Germinal center (tissue), 1 donor: Measurements from ENCODE around the gene UQCC2.
A peak's percentile ranks its signal among the peaks of the same experiment; 100 is the strongest.

Experiments used
- DNase-seq: peaks from one replicate; pipeline ENCODE4 v3.0.0; 2012; ENCODE audit warnings: mixed read lengths, low spot score

UQCC2 gene

DNA sequence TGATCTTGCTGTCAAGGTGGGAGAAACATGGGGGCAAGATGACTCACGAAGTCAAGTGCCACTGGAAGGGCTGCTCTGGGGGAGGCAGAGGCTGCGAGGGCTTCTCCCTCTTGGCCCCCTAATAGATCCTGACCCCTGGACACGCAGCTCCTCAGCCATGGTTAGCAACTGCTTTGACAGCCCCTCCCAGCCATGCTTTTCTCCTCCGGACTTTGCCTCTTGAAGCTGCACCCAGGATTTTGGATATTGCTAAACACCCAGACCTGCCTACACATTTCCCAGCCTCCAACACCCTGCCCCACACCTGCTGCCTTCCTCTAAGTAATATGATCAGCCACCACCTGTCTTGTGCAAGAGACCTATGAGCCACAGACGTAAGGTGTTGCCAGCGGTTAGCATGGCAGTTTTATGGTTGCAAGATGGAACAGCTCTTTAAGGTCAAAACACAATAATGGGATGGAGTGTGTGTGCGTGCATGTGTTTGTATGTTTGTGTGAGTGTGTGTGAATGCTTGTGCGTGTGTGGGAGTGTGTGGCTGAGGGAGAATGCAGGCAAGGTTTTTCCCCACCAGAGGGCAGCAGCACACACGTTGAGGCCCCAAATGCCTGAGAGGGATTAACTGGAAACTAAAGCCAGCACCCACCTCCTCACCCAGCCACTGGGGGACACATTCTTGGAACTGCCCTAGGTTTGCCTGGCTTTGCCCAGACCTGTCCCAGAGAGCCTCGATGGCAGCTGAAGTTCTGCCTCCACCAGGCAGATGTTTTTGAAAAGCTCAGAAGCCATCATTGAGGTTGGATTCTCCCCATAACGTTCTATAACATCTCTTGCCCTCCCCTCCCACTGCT, 32.7 kb upstream of the UQCC2 start:
- peak; percentile 84 for DNase-seq

DNA sequence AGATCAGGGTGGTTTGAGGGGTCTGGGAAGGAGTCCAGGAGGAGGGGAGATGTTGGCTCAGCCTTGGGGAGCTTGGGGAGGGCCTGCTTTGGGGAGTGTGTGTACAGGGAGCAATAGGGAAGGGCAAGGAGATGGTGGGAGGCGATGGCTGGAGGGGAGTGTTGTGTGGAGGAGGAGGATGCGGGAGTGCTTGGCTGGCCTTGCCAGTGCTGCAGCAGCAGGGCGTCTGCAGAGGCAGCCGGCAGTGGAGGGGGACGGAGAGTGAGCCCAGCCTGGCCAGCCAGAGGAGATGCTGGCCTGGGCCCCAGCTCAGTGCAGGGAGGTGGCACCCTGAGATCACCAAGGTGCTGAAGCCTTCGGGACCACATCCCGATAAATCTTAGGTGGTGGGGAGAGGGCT, 31.3 kb upstream of the UQCC2 start:
- no peak for DNase-seq

DNA sequence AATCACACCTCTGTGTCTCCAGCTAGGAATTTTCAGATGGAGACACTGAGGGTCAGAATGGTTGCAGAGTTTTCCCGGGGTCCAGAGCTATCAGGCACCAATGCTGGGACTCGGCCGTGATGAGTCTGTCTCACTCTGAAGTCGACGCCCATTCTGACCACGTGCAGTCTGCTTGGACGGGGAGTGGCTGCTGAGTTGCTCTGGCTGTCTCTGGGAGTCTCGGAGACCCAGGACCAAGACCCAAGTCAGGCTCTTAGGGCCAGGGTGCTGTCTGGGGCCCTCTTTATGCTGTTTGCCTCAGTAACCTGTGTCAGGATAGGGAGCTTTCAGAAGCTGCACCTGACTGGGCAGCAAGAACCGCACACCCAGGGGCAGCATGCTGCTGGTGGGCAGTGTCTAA, 30.6 kb upstream of the UQCC2 start:
- no peak for DNase-seq

DNA sequence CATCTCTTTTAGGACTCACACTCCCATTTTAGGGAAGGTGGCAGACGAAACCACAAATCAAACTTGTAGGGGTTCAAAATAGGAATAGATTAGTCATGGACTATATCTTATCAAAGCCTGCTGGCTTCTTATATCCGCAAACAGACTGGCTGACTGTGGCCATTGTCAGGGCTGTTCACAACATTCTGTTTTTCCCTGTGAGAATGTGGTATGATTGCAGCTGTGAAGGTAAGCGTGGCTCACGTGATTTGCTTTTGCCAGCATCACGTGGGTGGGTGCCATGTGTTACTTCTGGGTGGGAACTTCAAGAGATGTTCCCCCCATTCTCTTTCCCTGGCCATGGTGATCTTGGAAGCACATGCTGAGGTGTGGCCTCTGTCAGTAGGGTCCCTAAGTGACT, 29.3 kb upstream of the UQCC2 start:
- DNase-seq = no peak

DNA sequence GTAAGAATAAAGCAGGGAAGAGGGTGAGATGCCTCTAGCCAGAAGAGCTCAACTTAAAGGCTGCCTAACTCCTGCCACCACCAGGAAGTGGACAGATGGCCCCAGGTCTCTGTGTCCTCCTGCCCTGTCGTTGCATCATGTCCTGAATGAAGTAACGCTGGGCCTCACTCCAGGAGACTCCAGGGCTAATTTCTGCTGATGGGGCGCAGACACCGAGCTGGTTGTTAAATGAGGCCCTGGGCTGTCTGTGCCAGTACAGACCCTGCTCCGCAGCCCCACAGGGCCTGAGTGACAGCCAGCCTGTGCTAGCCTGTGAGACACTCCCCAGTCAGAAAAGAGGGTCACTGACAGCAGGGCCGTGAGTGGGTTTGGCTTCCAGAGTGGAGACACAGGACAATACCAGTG, 28.7 kb upstream of the UQCC2 start:
- DNase-seq = no peak

DNA sequence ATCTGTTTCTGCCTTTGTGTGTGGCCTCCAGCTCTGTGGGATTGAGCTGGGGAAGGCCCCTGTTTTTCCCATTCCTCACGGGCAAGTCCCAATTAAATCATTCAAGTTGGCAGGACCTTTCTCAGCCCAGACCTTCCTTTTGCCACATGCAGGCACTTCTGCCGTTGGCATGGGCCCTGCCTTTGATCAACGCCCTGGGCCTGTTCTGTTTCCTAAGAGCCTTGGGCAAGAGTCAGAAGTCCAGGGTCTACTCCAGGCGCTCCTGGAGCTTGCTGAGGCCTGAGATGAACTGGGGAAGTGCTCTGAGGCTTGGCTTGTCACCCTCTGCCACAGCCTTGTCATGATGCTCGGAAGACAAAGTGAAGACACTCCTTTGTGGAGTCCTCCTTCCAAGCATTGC, 28.1 kb upstream of the UQCC2 start:
- no peak for DNase-seq

DNA sequence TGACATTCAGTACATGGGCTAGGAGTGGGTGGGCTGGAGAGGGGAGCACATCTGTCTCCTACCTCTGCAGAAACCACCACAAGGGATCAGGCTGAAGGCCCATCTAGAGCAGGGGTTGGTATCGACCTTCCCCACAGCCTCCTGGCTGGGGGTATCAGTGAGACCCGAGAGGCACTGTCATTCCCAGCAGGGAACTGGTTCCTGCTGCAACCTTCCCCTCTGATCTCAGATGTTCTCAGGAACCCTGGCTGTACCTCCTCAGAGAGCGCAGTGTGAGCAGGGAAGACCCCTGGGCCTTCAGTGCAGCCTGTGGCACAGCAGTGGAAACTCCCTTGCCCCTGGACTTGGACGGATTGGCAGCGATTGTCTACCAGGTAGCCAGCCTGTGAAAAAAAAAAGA, 27.4 kb upstream of the UQCC2 start:
- DNase-seq = no peak

DNA sequence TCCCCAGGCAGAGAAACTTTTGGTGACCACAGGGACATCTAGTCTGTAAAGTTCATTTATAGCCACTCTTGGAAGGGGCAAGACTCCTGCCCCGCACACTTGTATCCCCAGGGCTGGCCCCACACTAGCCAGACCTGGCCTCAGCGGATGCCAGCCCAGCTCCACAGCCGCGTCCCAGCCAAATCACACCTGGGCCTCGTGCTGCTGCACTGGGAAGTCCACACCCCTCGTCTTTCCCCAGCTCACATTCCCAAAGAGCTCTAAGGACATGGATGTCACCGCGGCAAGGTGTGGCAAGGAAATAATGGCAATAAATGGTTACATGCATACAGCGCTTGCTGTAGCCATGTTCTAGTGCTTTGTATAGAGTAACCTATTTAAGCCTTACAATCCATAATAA, 26.7 kb upstream of the UQCC2 start:
- DNase-seq = no peak

DNA sequence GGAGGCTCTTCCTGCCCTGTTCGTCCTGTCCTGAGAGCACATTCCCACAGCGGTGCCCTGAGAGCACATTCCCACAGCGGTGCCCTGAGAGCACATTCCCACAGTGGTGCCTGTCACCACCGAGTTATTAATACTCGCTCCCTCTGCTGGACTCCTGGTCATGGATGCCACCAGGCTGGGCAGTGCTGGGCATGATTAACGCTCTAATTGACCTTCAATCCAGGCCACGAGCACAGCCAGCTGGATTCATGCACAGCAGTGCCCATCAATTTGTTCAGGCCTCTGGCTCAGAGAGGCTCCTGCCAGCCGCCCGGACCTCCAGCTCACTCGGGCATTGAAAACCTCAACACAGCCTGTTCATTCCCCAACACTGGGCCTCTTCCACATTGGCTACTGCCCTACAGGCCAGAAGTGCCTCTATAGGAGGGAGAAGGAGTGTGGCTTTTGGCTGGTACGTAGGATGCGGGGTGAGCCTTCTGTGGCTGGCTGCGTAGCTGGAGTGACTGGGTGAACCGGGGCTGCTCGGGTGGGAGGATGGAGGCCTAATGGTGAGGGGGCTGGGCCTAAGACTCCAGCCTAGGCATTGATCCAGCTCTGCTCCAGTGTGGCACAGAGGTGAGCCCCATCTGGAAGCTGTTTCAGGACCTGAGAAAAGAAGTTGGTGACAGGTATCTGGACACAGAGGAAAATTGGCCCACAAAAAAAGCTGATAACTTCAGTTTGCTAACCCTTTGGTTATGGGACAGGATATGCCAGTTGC, 25.9 kb upstream of the UQCC2 start:
- no peak for DNase-seq

DNA sequence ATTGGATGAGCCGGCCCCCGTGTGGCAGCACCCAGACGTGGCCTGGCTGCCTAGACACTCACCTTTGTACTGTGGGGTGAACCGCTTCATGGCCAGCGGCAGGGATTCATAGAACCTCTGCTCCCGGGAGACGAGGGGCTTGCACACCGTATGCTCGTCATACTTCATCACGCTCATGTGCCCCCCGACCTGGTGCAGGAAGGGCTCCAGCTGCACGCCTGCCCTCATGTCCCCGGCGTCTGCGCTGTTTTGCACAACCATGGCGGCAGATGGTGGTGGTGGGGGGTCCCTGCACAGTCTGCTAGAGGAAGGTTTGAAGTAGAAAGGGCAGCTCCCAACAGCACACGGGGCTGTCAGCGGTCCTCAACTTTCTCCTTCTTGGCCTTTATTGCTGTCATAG, 23.7 kb upstream of the UQCC2 start:
- DNase-seq = no peak

DNA sequence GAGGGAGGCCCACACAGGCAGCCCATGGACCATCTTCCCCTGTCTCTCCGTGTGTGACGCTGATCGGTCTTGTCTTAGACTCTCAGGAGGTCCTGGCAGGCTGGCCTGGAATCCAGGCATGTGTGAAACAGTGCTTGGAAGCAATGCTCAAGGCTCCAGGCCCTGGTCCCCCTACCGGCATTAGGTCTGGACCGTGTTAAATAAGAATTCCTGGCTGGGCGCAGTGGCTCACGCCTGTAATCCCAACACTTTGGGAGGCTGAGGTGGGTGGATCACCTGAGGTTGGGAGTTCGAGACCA, 22.2 kb upstream of the UQCC2 start:
- DNase-seq = no peak

DNA sequence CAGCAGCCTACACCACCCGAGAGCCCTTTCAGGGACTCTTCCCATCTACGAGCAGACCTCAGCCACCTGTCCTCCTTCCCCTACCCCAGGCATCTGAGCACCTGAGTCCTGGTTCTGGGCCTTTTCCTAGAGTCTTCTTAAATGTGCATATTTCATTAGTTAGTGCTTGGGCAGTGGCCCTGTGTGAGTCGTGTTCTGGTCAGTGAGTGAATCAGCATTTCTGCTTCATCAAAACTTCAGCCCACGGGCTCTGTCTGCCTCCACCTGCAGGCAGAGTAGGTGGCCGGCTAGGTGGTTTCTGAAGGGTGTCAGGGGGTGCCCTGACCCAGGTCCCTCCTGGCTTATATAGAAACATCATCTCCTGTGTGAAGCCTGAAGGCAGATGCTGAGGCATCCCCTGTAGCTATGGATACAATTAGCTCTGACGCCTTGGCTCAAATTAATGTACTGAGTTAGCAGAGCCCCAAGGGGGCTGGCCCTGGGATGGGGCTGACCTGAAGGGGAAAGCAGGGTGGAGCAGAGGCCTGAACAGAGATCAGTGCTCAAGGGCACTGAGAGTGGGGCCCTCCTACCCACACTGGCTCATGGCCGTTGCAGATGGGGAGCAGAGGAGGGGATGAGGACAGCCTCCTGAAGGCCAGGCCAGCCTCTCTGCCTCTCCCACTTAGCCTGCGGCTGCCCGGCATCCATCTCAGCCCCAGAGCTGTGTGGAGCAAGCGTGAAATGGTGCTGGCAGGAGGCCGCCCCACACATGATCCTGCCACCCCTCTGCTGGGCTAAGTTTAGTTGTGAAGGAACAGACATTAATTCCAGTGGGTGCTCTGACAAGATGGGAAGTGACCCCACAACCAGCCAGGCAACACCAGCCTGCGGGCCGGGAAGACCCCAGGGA, 21.6 kb upstream of the UQCC2 start:
- DNase-seq = no peak

DNA sequence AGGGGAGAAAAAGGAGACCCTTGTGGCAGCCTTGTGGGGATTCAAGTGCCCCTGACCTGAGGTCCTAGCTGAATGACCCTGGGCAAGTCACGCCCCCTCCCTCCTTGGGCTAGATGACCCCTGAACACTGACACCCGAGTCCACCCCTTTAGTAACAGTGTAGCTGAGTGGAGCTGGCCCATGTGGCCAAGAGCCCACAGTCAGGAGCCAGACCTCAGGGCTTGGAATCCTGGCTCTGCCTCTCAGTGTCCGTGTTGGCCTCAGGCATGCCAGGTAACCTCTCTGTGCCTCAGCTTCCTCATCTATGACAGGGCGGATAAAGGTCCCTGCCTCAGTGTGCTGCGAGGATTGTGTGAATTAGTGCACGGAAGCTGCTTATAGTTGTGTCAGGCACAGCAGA, 20.9 kb upstream of the UQCC2 start:
- DNase-seq = no peak

DNA sequence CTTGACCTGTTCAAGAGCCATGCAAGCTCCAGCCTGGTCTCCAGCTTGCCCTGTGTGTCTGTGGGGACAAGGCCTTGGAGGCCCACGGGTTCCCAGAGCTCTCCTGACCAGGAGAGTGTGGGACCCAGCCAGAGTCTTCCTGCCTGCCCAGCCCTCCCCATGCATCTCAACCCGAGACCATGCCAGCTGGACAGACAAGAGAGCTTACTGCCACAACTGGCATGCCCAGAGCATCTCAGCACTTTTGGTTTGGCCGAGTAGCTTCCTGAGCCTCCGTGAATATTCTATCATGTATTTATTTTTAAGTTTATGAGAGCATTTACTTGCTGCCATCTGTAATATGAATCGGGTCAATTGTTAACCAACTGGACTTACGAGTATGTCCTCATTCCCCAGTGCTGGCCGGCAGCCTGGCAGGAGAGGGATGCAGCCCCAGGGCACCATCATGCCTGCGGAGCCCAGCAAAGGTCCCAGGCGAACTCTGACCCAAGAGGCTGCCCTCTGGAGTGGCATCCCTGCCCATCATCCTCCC, 20.3 kb upstream of the UQCC2 start:
- no peak for DNase-seq

DNA sequence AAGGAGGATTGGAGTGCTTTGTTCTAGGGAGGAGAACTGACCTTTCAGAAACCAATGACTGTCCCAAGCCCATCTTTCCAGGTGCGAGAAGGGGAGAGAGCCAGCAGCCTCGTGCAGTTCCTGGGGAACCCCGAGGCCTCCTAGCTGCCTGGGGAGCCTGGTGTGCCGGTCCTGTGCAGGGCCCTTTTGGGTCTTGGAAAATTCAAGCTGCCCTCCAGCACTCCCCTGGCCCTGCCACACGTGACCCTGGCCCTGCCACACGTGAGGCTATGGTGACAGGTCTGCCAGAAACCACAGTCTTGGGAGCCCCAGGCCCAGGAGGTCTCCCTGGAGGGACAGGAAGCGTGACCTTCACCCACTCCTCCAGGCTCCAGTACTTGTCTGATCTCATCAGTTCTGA, 19.5 kb upstream of the UQCC2 start:
- no peak for DNase-seq

DNA sequence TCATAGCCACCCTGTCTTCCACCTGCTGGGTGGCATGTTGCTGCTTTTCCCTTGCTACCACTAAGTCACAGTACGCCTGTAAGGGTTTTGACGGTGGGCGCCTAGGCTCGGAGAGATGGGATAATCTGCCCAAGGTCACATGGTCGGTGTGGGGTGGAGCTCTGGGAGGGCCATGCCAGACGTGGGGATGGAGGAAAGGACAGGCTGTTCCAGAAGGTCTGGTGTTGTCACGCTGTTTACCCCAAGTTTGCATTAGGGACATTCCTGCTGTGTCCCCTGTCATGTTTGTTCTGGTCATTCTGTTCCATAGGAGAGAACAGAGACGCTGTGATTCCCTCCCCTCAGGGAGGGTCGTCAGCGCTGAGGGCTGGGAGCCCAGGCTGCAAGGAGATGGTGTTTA, 19.1 kb upstream of the UQCC2 start:
- DNase-seq = no peak

DNA sequence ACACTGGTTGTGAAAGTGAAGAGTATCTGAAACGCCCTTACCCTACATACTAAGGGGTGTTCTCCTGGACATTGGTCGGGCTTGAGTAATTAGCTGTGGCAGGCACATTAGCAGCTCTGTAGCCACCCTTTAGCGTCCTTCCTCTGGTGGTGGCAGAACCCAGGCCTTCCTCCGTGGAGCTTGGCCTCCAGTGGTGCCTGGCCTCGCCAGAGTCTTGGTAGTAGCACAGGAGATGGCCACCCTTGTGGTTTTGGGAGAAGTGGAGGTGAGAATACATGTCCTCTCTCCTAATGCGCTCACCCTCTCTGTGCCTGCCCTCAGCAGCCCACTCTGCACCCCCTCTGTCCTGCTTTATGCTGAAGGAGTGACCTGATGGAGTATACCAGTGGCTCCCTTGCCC, 17.6 kb upstream of the UQCC2 start:
- no peak for DNase-seq

DNA sequence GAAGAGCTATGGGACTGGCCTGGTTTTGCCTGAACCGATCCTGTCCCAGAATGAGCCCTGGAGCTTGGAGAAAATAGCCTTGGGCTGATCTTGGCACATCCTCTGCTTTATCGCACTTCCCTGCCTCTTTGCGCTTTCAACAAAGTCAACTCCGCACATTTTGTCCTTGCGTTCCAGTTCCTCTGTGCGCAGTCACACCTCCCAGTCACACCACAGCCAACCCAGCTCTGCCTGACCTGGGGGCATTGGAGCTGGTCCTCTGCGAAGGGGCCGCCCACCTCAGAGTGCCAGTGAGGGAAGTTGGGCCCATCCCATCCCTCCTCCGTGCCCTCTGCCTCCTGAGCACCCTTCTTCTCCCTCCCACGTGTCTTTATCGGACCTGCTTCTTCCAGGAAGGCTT, 16.9 kb upstream of the UQCC2 start:
- no peak for DNase-seq

DNA sequence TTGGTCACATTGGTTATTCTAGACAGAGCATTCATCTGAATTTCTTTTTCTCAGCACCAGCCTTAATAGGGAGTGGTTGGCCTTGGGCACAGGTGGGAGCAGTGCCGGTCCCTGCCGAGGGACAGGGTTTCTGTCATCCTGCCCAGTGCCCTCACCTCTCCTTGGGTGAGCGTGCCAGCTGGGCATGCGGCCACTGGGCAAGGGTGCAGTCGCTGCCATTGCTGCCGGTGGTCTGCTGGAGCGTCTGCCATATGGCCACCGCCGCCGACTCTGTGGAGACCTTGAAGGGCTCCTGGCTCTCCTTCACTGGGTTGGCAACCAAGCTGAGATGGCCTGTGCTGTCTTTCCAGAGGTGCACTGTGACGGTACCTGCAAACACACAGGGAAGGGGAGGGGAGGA, 16.4 kb upstream of the UQCC2 start:
- no peak for DNase-seq

DNA sequence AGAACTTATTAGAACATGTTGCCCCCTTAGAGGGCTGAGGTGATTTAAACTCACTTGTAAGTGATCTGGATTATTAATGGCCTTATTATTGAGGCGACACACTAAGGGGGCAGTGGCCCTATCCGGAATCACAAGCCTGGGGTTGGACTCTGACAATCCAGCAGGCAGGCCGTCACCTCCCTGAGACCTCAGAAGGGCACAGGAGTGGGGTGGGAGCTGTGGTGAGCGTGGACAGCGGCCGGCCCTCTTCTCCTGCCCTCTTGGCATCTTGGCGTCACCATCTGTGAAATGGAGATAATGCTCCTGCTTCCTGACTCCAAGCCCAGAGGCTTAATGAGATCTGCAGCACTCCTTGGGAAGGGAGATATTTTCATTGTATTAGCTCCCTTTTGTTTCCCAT, 15.6 kb upstream of the UQCC2 start:
- no peak for DNase-seq

DNA sequence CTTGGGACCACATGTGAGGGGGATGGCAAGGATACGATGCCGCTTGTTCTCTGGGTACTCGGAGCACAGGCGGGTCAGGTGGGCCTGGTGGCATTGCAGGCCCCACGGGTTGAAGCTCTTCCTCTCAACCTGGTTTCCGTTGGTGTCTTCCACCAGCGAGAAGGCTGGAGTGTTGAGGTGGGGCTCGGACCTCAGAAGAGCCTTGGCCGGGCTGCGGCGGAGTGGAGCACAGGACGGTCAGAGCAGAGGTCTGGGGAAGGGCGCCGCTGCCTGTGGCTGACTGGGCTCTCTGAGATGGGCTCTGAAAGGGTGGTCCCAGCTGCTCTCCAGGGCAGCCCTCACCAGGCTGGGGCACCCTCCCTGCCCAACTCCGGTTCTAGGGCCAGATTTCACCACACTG, 15.2 kb upstream of the UQCC2 start:
- DNase-seq = no peak

DNA sequence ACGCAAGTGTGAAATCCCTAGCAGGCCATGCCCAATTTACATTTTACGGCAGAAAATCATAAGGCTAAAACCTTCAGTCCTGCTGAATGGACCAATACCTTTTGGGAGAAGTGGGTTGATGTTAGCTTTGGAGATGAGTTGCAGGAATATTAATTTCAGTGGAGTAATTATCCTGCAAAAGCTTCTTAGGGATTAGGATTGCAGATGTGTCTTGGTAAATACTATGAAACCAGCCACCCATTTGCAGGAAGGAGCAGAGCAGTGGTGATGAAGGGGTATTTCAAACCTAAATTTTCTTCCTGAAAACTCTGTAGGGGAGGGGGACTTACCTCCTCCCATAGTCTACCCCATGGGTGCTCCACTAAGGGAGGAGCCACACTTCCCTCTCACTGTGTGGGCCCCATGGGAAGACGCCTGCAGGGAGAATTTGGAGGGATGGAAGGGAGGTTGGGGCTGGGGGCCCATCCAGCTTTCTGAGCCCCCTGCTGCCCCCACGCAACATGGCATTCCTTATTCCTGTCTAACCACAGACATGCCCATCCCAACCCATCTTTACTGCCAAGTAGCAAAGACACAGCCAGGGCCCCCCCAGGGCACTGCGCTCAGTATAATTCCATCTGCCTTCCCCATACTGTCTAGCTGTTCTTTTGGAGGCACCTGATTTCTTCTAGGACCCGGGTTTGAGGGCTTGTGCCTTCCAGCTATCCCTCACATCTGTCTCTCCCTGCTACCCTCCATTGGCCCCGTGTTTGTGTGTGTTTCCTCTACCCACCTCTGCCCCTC, 14.6 kb upstream of the UQCC2 start:
- DNase-seq = no peak
